ENCODE measurements around the gene EMC1. TPM values are rescaled to one million over a fixed set of nuclear protein-coding genes. Genes with fewer than 3 reads are reported as not detected.
"Not testable (repeated sequence)": the region's sequence is repeated elsewhere in the genome, so short reads cannot be mapped to it uniquely, and the experiment has no call there.

Gene EMC1
- total RNA-seq, 1 donor from 2014 or later: 50.5 TPM

DNA sequence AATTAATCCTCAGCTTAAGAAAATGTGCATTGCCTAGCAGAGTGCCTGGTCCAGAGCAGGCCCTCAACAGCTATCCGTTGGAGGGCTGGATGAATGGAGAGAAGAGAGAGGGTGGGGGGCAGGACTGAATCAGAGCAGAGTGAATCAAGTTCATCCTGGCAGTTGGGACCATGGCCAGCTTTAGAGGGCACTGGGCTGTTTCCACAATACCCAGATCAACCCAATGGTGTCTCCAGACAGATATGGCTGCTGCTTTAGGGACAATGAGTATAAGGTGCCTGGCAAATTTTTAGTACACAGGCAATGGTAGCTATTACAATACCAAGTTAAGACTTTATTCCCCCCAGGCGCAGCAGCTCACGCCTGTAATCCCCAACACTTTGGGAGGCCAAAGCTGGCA is 17.1 kb downstream of the EMC1 start:
- Mint-ChIP-seq H3K4me1 (ENCODE audit: unreplicated experiment) (no peaks in the 10 kb centered on the region), H3K36me3 (ENCODE audit: low read depth, unreplicated experiment) (peaks cover 32% of the 10 kb centered on the region), H3K4me3 (ENCODE audit: unreplicated experiment) (no peak overlapping the region), H3K27ac (ENCODE audit: unreplicated experiment) (no peak overlapping the region), H3K9me3 (ENCODE audit: unreplicated experiment) (no peaks in the 10 kb centered on the region), H3K27me3 (ENCODE audit: unreplicated experiment) (peaks cover 2% of the 10 kb centered on the region)
- no peak for DNase-seq (ENCODE audit: low spot score)
- TF ChIP-seq, protein P1, sequence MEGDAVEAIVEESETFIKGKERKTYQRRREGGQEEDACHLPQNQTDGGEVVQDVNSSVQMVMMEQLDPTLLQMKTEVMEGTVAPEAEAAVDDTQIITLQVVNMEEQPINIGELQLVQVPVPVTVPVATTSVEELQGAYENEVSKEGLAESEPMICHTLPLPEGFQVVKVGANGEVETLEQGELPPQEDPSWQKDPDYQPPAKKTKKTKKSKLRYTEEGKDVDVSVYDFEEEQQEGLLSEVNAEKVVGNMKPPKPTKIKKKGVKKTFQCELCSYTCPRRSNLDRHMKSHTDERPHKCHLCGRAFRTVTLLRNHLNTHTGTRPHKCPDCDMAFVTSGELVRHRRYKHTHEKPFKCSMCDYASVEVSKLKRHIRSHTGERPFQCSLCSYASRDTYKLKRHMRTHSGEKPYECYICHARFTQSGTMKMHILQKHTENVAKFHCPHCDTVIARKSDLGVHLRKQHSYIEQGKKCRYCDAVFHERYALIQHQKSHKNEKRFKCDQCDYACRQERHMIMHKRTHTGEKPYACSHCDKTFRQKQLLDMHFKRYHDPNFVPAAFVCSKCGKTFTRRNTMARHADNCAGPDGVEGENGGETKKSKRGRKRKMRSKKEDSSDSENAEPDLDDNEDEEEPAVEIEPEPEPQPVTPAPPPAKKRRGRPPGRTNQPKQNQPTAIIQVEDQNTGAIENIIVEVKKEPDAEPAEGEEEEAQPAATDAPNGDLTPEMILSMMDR (IDR thresholded peaks at IDR 0.05; ENCODE audit: unreplicated experiment): no peak

DNA sequence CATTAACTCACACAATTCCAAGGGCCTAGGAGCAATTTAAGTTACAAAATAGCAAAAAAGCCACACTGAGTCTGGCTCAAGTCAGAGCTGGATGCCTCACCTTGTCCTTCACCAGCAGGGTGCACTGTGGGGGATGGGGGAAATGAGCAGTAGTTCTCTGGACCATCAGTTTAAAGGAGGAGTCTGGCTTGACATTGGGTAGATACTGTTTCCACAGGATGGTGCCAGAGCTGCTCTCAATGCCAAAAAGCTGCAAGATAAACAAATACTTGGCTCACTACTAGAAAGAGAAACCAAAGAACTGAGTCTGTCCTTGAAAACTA is 18.8 kb downstream of the EMC1 start:
- no peaks in the 10 kb centered on the region for H3K9me3 Mint-ChIP-seq (ENCODE audit: unreplicated experiment)
- peaks cover 21% of the 10 kb centered on the region for H3K36me3 Mint-ChIP-seq (ENCODE audit: low read depth, unreplicated experiment)
- no peak for DNase-seq (ENCODE audit: low spot score)
- no peaks in the 10 kb centered on the region for H3K4me1 Mint-ChIP-seq (ENCODE audit: unreplicated experiment)
- H3K27ac Mint-ChIP-seq (ENCODE audit: unreplicated experiment): no peak overlapping the region
- H3K27me3 Mint-ChIP-seq (ENCODE audit: unreplicated experiment): peaks cover 2% of the 10 kb centered on the region
- H3K4me3 Mint-ChIP-seq (ENCODE audit: unreplicated experiment): no peak overlapping the region
- TF ChIP-seq, protein P1 (IDR thresholded peaks at IDR 0.05; ENCODE audit: unreplicated experiment): no peak

DNA sequence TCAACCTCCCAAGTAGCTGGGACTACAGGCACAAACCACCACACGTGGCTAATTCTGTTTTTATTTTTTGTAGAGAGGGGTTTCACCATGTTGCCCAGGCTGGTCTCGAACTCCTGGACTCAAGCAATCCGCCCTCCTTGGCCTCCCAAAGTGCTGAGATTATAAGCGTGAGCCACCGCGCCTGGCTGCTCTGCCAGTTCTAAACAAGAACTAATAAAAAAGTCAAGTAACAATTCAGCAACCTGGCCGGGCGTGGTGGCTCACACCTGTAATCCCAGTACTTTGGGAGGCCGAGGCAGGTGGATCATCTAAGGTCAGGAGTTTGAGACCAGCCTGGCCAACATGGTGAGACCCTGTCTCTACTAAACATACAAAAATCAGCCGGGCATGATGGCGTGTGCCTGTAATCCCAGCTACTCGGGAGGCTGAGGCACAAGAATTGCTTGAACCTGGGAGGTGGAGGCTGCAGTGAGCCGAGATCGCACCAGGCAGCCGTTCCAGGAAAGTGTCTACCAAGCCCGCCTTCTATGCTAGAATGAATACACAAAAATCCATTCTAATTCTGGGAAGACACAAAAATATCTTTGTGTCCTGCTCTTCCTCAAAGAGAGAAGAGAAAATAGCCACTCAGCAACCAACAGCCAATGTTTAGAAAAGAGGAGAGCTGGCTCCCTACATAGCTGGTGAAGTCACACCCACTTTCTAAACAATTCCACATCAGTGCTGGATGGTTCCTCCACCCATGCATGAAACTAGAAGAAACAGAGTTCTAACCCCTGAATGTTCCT is 19.4 kb downstream of the EMC1 start:
- DNase-seq (ENCODE audit: low spot score); H3K27ac Mint-ChIP-seq (ENCODE audit: unreplicated experiment); H3K9me3 Mint-ChIP-seq (ENCODE audit: unreplicated experiment); H3K4me1 Mint-ChIP-seq (ENCODE audit: unreplicated experiment); H3K4me3 Mint-ChIP-seq (ENCODE audit: unreplicated experiment); H3K27me3 Mint-ChIP-seq (ENCODE audit: unreplicated experiment): not testable (repeated sequence)
- H3K36me3 Mint-ChIP-seq (ENCODE audit: low read depth, unreplicated experiment): peaks cover 16% of the 10 kb centered on the region

DNA sequence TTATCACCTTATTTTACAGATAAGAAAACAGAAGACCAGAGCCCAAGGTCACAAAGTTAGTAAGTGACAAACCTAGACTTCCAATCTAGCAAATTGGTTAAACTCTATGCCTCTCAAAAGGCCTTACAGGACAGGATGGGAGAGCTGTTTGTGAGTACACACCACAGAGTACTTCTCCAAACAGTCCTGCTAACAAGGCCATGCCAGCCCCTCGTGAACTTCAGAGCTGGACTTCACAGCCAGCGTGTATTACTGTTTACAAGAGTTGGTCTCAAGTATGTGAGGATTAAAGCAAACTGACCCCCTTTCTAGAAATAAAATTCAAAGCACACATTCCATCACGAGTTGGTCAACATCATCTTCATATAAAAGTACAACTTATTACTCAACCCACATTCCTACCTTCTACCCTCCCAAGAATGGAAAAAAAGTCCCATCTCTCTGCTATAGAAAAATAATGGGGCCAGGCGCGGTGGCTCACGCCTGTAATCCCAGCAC is 21.4 kb downstream of the EMC1 start:
- peaks cover 2% of the 10 kb centered on the region for H3K27me3 Mint-ChIP-seq (ENCODE audit: unreplicated experiment)
- peaks cover 24% of the 10 kb centered on the region for H3K36me3 Mint-ChIP-seq (ENCODE audit: low read depth, unreplicated experiment)
- H3K27ac Mint-ChIP-seq (ENCODE audit: unreplicated experiment): no peak overlapping the region
- H3K4me1 Mint-ChIP-seq (ENCODE audit: unreplicated experiment): no peaks in the 10 kb centered on the region
- no peaks in the 10 kb centered on the region for H3K9me3 Mint-ChIP-seq (ENCODE audit: unreplicated experiment)
- TF ChIP-seq, protein P1 (IDR thresholded peaks at IDR 0.05; ENCODE audit: unreplicated experiment): no peak
- H3K4me3 Mint-ChIP-seq (ENCODE audit: unreplicated experiment): no peak overlapping the region
- no peak for DNase-seq (ENCODE audit: low spot score)

DNA sequence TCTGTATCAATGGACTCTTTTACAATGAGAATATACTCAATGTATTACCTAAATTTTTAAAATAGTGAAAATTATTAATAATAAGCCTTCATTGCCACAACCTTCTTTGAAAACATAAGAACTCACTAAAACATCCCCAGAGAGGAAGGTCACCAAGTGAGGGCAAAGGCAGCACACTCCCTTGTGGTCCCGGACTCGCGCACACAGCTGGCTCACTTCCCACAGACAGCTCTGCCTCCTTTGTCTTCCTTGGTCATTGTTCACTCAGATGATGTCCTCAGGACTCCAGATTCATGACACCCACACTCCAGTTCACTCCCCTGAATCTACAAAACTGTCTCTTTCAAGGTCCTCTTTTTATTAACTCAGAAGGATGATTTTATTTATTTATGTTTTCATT is 22.1 kb downstream of the EMC1 start:
- H3K36me3 Mint-ChIP-seq (ENCODE audit: low read depth, unreplicated experiment): peaks cover 31% of the 10 kb centered on the region
- TF ChIP-seq, protein P1 (IDR thresholded peaks at IDR 0.05; ENCODE audit: unreplicated experiment): no peak

More for the DNA sequence above, 22.1 kb downstream of the EMC1 start:
- Mint-ChIP-seq H3K4me1 (ENCODE audit: unreplicated experiment) (no peaks in the 10 kb centered on the region), H3K27ac (ENCODE audit: unreplicated experiment) (no peak overlapping the region), H3K9me3 (ENCODE audit: unreplicated experiment) (no peaks in the 10 kb centered on the region), H3K27me3 (ENCODE audit: unreplicated experiment) (peaks cover 2% of the 10 kb centered on the region), H3K4me3 (ENCODE audit: unreplicated experiment) (no peak overlapping the region)
- no peak for DNase-seq (ENCODE audit: low spot score)
